RWPE1 (cell line): Measurements from ENCODE around the gene DPEP3.

Source experiments
- CTCF ChIA-PET: fragments of 350-600 bp; sonication (Branson Sonifier 250); formaldehyde crosslinking; extraction: SDS; loops from one replicate; lab custom pipeline; 2021; lab: Yijun Ruan, JAX
- POLR2A ChIA-PET: fragments of 400-600 bp; formaldehyde crosslinking; extraction: SDS; loops from one replicate; lab custom pipeline; 2020; ENCODE audit warnings: antibody characterized with exemption; ENCODE audit not compliant: low non-redundant PET; lab: Yijun Ruan, JAX
- DNase-seq: peaks from one replicate; pipeline ENCODE4 v3.0.0; 2012; ENCODE audit warnings: low spot score
- H3K27ac ChIP-seq: fragments of 450-650 bp; 2 replicates; pipeline ENCODE4 v1.5.1; 2017
- TF ChIP-seq, protein P1 (sequence below): fragments of 450-650 bp; conservative IDR thresholded peaks from 2 replicates; pipeline ENCODE4 v1.5.1; 2017; ENCODE audit warnings: low read depth, mild to moderate bottlenecking

Gene DPEP3

GRCh38 chr16:67928561-67929364 lies 51.5 kb downstream of the DPEP3 start:
- ChIA-PET POLR2A (no interaction called here), CTCF (interaction anchor here (0.5 to 3.3 kb wide), 17 partner anchors 11 to 408 kb away, joined by 3 to 19 read pairs (median 3); partner anchors contain the start of gene NRN1L)
- TF ChIP-seq, protein P1, sequence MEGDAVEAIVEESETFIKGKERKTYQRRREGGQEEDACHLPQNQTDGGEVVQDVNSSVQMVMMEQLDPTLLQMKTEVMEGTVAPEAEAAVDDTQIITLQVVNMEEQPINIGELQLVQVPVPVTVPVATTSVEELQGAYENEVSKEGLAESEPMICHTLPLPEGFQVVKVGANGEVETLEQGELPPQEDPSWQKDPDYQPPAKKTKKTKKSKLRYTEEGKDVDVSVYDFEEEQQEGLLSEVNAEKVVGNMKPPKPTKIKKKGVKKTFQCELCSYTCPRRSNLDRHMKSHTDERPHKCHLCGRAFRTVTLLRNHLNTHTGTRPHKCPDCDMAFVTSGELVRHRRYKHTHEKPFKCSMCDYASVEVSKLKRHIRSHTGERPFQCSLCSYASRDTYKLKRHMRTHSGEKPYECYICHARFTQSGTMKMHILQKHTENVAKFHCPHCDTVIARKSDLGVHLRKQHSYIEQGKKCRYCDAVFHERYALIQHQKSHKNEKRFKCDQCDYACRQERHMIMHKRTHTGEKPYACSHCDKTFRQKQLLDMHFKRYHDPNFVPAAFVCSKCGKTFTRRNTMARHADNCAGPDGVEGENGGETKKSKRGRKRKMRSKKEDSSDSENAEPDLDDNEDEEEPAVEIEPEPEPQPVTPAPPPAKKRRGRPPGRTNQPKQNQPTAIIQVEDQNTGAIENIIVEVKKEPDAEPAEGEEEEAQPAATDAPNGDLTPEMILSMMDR: peak; percentile 92
- DNase-seq: peak; percentile 77
- peak overlapping the region; percentile 9; the same call in 1 of the 2 replicates for H3K27ac ChIP-seq

GRCh38 chr16:67928147-67928546 lies 52.2 kb downstream of the DPEP3 start:
- DNase-seq: no peak
- POLR2A ChIA-PET: no interaction called here
- CTCF ChIA-PET: interaction anchor here (0.5 to 3.3 kb wide), 14 partner anchors 10 to 407 kb away, joined by 3 to 19 read pairs (median 3); partner anchors contain the start of gene NRN1L
- peak overlapping the region; percentile 73; the same call in 1 of the 2 replicates for H3K27ac ChIP-seq
- TF ChIP-seq, protein P1: no peak

DNA sequence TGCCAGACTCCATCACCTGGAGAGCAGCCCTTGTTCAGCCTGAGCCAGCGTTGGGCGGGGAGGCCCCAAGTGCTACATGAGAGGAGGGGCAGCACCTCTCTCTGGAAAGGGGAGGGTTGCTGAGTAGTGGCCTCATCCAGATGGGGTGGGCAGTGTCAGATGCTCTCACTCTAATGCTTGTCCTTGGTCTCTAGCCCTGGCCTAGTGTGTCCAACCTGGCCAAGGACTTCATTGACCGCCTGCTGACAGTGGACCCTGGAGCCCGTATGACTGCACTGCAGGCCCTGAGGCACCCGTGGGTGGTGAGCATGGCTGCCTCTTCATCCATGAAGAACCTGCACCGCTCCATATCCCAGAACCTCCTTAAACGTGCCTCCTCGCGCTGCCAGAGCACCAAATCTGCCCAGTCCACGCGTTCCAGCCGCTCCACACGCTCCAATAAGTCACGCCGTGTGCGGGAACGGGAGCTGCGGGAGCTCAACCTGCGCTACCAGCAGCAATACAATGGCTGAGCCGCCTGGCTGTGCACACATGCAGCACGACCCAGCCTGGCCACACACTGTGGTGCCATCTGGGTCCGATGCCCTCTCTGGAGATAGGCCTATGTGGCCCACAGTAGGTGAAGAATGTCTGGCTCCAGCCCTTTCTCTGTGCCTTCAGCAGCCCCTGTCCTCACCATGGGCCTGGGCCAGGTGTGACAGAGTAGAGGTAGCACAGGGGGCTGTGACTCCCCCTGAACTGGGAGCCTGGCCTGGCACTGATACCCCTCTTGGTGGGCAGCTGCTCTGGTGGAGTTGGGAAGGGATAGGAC lies 53.0 kb downstream of the DPEP3 start:
- ChIA-PET CTCF (interaction anchor here (0.6 to 3.3 kb wide), 6 partner anchors 15 to 407 kb away, joined by 3 to 19 read pairs (median 6); no protein-coding TSS in a partner anchor), POLR2A (no interaction called here)
- H3K27ac ChIP-seq: peak overlapping the region; percentile 73
- TF ChIP-seq, protein P1: no peak
- no peak for DNase-seq

GRCh38 chr16:67926181-67926750 lies 54.0 kb downstream of the DPEP3 start:
- H3K27ac ChIP-seq: peak overlapping the region; percentile 73
- ChIA-PET CTCF (interaction anchor here (0.8 to 3.3 kb wide), 4 partner anchors 8 to 110 kb away, joined by 4 to 19 read pairs (median 12); no protein-coding TSS in a partner anchor), POLR2A (interaction anchor here (0.5 kb wide), 1 partner anchor 110 kb away, joined by 7 read pairs; no protein-coding TSS in a partner anchor)
- peak; percentile 36 for DNase-seq
- TF ChIP-seq, protein P1: 0 out of 2 replicates have a peak, but pooled peaks have one; percentile 12
